ENCODE results near the gene DTD1.

DTD1 gene

DNA sequence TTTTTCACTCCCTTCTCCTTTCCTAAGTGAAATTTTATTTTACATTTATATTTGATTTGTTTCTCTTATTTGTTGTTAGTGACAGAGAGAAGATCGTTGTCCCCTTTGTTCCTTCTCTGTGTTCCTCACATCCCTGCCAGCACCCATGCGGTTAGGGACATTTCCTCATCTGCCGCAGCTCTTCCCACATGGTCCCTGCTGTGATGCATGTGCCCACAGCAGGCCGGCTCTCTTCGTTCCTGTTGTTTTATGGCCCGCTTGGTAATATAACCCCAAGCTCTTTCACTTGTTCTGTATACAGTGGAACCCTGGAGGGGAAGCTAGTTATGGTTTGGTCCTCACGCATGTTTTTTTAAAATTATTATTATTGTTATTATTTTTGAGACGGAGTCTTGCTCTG is 23.6 kb downstream of the DTD1 start:
- no peak overlapping the region for H3K4me3 ChIP-seq (ENCODE audit: low read length in 2 of 2)

GRCh38 chr20:18613553-18613952 is 25.7 kb downstream of the DTD1 start:
- H3K4me1 ChIP-seq (ENCODE audit: control insufficient read depth in 2 of 2, insufficient read depth in 2 of 2, low read length in 2 of 2): no peaks in the 10 kb centered on the region
- no peak overlapping the region for H3K4me3 ChIP-seq (ENCODE audit: low read length in 2 of 2)
- H3K9ac ChIP-seq (ENCODE audit: low read depth in 1 of 2, low read length in 2 of 2): no peak overlapping the region
- no peaks in the 10 kb centered on the region for H3K9me3 ChIP-seq (ENCODE audit: control insufficient read depth in 2 of 2, low read length in 2 of 2)
- no peak overlapping the region for H3K27ac ChIP-seq (ENCODE audit: low read depth in 2 of 2, low read length in 2 of 2)
- no peaks in the 10 kb centered on the region for H3K27me3 ChIP-seq (ENCODE audit: control insufficient read depth in 2 of 2, insufficient read depth in 2 of 2, low read length in 2 of 2)
- H3K36me3 ChIP-seq (ENCODE audit: control insufficient read depth in 2 of 2, insufficient read depth in 2 of 2, low read length in 2 of 2): peaks cover 0 to 2% of the 10 kb centered on the region in 2 donors

More for the DNA sequence above, 23.6 kb downstream of the DTD1 start:
- Histone ChIP-seq H3K27me3 (ENCODE audit: control insufficient read depth in 2 of 2, insufficient read depth in 2 of 2, low read length in 2 of 2) (no peaks in the 10 kb centered on the region), H3K27ac (ENCODE audit: low read depth in 2 of 2, low read length in 2 of 2) (no peak overlapping the region), H3K9ac (ENCODE audit: low read depth in 1 of 2, low read length in 2 of 2) (no peak overlapping the region), H3K4me1 (ENCODE audit: control insufficient read depth in 2 of 2, insufficient read depth in 2 of 2, low read length in 2 of 2) (no peaks in the 10 kb centered on the region), H3K36me3 (ENCODE audit: control insufficient read depth in 2 of 2, insufficient read depth in 2 of 2, low read length in 2 of 2) (peaks cover 0 to 2% of the 10 kb centered on the region in 2 donors), H3K9me3 (ENCODE audit: control insufficient read depth in 2 of 2, low read length in 2 of 2) (no peaks in the 10 kb centered on the region)

DNA sequence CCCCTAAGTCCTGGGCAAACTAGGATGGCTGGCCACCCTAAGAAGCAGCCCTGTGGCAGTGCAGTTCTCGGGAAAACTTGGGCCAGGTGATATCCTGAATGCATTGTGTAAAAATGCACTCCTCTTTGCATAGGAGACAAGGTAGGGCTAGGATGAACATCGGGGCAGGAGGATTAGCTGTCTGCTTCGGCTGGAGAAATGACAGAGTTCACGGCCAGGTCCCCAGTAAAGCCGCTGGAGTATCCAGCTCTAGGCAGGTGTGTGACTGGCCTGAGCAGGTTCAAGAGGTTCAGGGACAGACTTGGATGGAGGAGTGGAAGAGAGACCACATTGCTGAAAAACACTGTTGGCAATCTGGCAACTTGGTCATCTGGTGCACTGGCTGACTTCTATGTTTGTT is 26.4 kb downstream of the DTD1 start:
- no peak overlapping the region for H3K4me3 ChIP-seq (ENCODE audit: low read length in 2 of 2)
- no peak overlapping the region for H3K27ac ChIP-seq (ENCODE audit: low read depth in 2 of 2, low read length in 2 of 2)
- H3K9ac ChIP-seq (ENCODE audit: low read depth in 1 of 2, low read length in 2 of 2): no peak overlapping the region
- H3K36me3 ChIP-seq (ENCODE audit: control insufficient read depth in 2 of 2, insufficient read depth in 2 of 2, low read length in 2 of 2): peaks cover 0 to 2% of the 10 kb centered on the region in 2 donors
- H3K4me1 ChIP-seq (ENCODE audit: control insufficient read depth in 2 of 2, insufficient read depth in 2 of 2, low read length in 2 of 2): no peaks in the 10 kb centered on the region
- no peaks in the 10 kb centered on the region for H3K9me3 ChIP-seq (ENCODE audit: control insufficient read depth in 2 of 2, low read length in 2 of 2)
- no peaks in the 10 kb centered on the region for H3K27me3 ChIP-seq (ENCODE audit: control insufficient read depth in 2 of 2, insufficient read depth in 2 of 2, low read length in 2 of 2)

DNA sequence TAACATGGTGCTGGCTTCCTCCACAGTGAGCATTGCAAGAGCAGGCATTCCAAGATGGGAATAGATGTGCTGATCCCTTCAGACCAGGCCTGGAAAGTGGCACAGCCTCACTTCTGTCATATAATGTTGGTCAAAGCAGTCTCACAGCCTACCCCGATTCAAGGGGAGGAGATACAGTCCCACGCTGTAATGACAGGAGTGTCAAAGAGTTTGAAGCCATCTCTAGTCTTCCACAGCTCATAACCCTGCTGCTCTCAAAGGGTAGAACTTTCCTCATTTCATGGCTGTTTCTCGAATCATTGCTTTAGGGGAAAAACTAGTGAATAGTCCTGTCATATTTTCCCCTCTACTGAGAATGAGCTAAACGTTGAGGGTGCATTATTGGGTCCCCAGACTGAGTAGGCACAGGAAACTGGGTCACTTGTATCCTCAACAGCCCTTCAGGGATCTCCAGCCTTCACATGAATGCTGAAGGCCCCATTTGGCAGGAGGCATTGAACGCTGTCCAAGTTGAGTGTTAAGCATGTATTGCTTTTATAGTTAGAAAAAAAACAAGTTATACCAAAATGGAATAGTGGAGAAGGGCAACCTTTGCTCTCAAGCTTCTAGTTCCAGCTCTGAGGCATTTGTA is 27.3 kb downstream of the DTD1 start:
- no peak overlapping the region for H3K27ac ChIP-seq (ENCODE audit: low read depth in 2 of 2, low read length in 2 of 2)
- H3K4me3 ChIP-seq (ENCODE audit: low read length in 2 of 2): no peak overlapping the region
- peaks cover 0 to 2% of the 10 kb centered on the region in 2 donors for H3K36me3 ChIP-seq (ENCODE audit: control insufficient read depth in 2 of 2, insufficient read depth in 2 of 2, low read length in 2 of 2)
- H3K27me3 ChIP-seq (ENCODE audit: control insufficient read depth in 2 of 2, insufficient read depth in 2 of 2, low read length in 2 of 2): no peaks in the 10 kb centered on the region
- H3K4me1 ChIP-seq (ENCODE audit: control insufficient read depth in 2 of 2, insufficient read depth in 2 of 2, low read length in 2 of 2): no peaks in the 10 kb centered on the region
- no peak overlapping the region for H3K9ac ChIP-seq (ENCODE audit: low read depth in 1 of 2, low read length in 2 of 2)
- no peaks in the 10 kb centered on the region for H3K9me3 ChIP-seq (ENCODE audit: control insufficient read depth in 2 of 2, low read length in 2 of 2)

DNA sequence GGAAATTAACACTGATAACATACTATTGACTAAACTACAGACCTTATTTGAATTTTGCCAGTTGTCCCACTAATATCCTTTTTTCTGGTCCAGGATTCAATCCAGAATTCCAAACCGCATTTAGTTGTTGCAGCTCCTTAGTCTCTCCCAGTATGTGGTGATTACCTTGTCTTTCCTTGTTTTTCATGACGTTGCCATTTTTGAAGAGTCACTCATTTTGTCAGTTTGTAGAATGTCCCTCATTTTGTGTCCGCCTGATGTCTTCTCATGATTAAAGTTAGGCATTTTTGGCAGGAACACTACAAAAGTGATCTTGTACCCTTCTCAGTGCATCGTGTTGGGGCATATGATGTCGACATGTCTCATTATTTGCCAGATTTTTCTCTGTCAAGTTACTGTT is 33.1 kb downstream of the DTD1 start:
- no peak overlapping the region for H3K4me3 ChIP-seq (ENCODE audit: low read length in 2 of 2)
- H3K27ac ChIP-seq (ENCODE audit: low read depth in 2 of 2, low read length in 2 of 2): no peak overlapping the region
- no peaks in the 10 kb centered on the region for H3K36me3 ChIP-seq (ENCODE audit: control insufficient read depth in 2 of 2, insufficient read depth in 2 of 2, low read length in 2 of 2)
- no peaks in the 10 kb centered on the region for H3K9me3 ChIP-seq (ENCODE audit: control insufficient read depth in 2 of 2, low read length in 2 of 2)
- no peaks in the 10 kb centered on the region for H3K4me1 ChIP-seq (ENCODE audit: control insufficient read depth in 2 of 2, insufficient read depth in 2 of 2, low read length in 2 of 2)
- no peak overlapping the region for H3K9ac ChIP-seq (ENCODE audit: low read depth in 1 of 2, low read length in 2 of 2)
- no peaks in the 10 kb centered on the region for H3K27me3 ChIP-seq (ENCODE audit: control insufficient read depth in 2 of 2, insufficient read depth in 2 of 2, low read length in 2 of 2)

GRCh38 chr20:18623156-18623910 is 35.5 kb downstream of the DTD1 start:
- Histone ChIP-seq H3K27ac (ENCODE audit: low read depth in 2 of 2, low read length in 2 of 2) (no peak overlapping the region), H3K27me3 (ENCODE audit: control insufficient read depth in 2 of 2, insufficient read depth in 2 of 2, low read length in 2 of 2) (no peaks in the 10 kb centered on the region), H3K9me3 (ENCODE audit: control insufficient read depth in 2 of 2, low read length in 2 of 2) (no peaks in the 10 kb centered on the region), H3K9ac (ENCODE audit: low read depth in 1 of 2, low read length in 2 of 2) (no peak overlapping the region), H3K36me3 (ENCODE audit: control insufficient read depth in 2 of 2, insufficient read depth in 2 of 2, low read length in 2 of 2) (peaks cover 3 to 4% of the 10 kb centered on the region in 2 donors), H3K4me3 (ENCODE audit: low read length in 2 of 2) (no peak overlapping the region), H3K4me1 (ENCODE audit: control insufficient read depth in 2 of 2, insufficient read depth in 2 of 2, low read length in 2 of 2) (no peaks in the 10 kb centered on the region)

DNA sequence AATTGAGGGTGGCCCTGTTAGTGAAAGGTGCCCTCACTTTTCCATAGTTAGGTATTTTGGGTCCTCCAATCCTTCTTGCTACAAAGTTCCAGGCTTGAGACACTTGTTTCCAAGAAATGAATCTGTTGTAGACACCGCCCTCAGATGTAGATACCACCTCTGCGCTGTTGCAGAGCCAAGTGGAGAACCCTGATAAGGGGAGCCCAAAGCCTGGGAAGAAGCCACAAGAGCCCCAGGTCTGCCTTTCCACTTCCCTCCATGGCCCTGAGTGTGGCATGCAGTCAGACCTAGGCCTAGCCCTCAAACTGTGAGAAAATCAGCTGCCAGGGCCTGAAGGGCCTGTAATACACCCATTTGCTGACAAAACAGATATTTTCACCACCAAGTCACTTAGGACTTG is 37.1 kb downstream of the DTD1 start:
- Histone ChIP-seq H3K4me1 (ENCODE audit: control insufficient read depth in 2 of 2, insufficient read depth in 2 of 2, low read length in 2 of 2) (no peaks in the 10 kb centered on the region), H3K9ac (ENCODE audit: low read depth in 1 of 2, low read length in 2 of 2) (no peak overlapping the region), H3K4me3 (ENCODE audit: low read length in 2 of 2) (no peak overlapping the region), H3K36me3 (ENCODE audit: control insufficient read depth in 2 of 2, insufficient read depth in 2 of 2, low read length in 2 of 2) (peaks cover 3 to 4% of the 10 kb centered on the region in 2 donors), H3K27me3 (ENCODE audit: control insufficient read depth in 2 of 2, insufficient read depth in 2 of 2, low read length in 2 of 2) (no peaks in the 10 kb centered on the region), H3K9me3 (ENCODE audit: control insufficient read depth in 2 of 2, low read length in 2 of 2) (no peaks in the 10 kb centered on the region), H3K27ac (ENCODE audit: low read depth in 2 of 2, low read length in 2 of 2) (no peak overlapping the region)

DNA sequence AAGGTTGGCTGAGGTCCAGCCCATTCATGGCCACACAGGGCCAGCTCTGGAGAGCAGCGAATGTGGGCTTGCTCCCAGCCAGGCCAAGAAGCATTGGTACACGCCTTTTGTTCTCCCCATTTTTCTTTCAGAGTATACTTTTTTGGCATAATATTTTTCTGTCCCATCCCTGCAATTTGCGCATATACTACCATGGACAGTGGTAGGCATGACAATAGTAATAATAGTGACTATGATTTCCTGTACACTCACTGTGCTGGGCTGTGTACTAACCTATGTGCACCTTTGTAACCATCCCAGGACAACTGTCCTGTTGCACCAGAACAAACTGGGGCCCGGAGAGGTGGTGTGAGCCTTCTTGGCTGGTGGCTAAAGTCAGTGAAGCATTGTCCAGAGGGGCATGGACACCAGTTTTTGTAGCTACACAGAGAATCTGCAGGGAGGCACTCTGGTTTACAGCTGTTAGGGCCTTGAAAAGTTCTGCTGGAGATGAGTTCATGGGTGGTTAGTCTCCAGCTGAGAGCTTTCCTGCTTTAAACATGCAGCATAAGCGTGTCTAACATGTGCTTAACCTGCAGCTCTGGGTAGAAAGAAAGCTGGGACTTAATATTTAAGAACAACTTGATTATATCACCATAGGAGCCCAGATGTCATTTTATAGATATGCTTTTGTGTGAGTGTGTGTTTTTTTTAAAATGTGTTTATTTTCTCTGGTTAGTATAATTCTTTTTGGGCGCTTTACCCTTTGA is 38.2 kb downstream of the DTD1 start:
- no peaks in the 10 kb centered on the region for H3K27me3 ChIP-seq (ENCODE audit: control insufficient read depth in 2 of 2, insufficient read depth in 2 of 2, low read length in 2 of 2)
- H3K4me1 ChIP-seq (ENCODE audit: control insufficient read depth in 2 of 2, insufficient read depth in 2 of 2, low read length in 2 of 2): no peaks in the 10 kb centered on the region
- no peak overlapping the region for H3K4me3 ChIP-seq (ENCODE audit: low read length in 2 of 2)
- H3K9me3 ChIP-seq (ENCODE audit: control insufficient read depth in 2 of 2, low read length in 2 of 2): no peaks in the 10 kb centered on the region
- H3K9ac ChIP-seq (ENCODE audit: low read depth in 1 of 2, low read length in 2 of 2): no peak overlapping the region
- H3K27ac ChIP-seq (ENCODE audit: low read depth in 2 of 2, low read length in 2 of 2): no peak overlapping the region
- H3K36me3 ChIP-seq (ENCODE audit: control insufficient read depth in 2 of 2, insufficient read depth in 2 of 2, low read length in 2 of 2): peaks cover 3 to 4% of the 10 kb centered on the region in 2 donors

GRCh38 chr20:18628330-18628920 is 40.6 kb downstream of the DTD1 start:
- Histone ChIP-seq H3K27me3 (ENCODE audit: control insufficient read depth in 2 of 2, insufficient read depth in 2 of 2, low read length in 2 of 2) (no peaks in the 10 kb centered on the region), H3K9me3 (ENCODE audit: control insufficient read depth in 2 of 2, low read length in 2 of 2) (no peaks in the 10 kb centered on the region), H3K9ac (ENCODE audit: low read depth in 1 of 2, low read length in 2 of 2) (no peak overlapping the region), H3K4me3 (ENCODE audit: low read length in 2 of 2) (no peak overlapping the region), H3K36me3 (ENCODE audit: control insufficient read depth in 2 of 2, insufficient read depth in 2 of 2, low read length in 2 of 2) (peaks cover 3 to 4% of the 10 kb centered on the region in 2 donors), H3K27ac (ENCODE audit: low read depth in 2 of 2, low read length in 2 of 2) (no peak overlapping the region), H3K4me1 (ENCODE audit: control insufficient read depth in 2 of 2, insufficient read depth in 2 of 2, low read length in 2 of 2) (no peaks in the 10 kb centered on the region)

All from mucosa of rectum (tissue), 2 donors.